HTERT RPE-1 (cell line): ENCODE results near the gene PCDHGA8.
"Not testable (repeated sequence)": the region's sequence is repeated elsewhere in the genome, so short reads cannot be mapped to it uniquely, and the experiment has no call there.

ENCODE experiments used
- in situ Hi-C: fragments of 300-500 bp; cut with MboI; formaldehyde crosslinking; loops from 4 replicates; pipeline ENCODE4 v1.14.3; 2020; ENCODE audit warnings: low sequenced_read_pairs

The PCDHGA8 gene

DNA sequence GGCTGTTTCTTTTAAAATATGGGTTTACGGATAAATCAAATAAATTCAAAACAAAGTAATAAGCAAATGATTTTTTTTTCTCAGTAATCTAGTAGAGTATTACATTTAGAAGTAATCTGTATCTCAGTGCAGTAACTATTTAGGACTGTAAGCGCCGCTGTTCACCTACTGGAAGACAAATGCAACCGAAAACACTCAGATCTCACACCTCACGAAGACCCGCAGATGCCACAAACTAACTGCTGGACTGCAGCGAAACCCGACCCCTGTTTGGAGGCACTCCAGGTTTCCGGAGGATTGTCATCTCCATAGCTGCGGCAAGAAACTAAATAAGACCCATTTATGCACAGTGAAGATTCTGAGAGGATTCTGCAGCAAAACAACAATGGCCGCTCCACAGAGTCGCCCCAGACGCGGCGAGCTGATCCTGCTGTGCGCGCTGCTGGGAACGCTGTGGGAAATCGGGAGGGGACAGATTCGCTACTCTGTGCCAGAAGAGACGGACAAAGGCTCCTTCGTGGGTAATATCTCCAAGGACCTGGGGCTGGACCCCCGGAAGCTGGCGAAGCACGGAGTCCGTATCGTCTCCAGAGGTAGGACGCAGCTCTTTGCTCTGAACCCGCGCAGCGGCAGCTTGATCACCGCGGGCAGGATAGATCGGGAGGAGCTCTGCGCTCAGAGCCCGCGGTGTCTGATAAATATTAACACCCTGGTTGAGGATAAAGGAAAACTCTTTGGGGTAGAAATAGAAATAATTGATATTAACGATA, at the start of gene PCDHGA8:
TSS of gene PCDHGA8 (plus strand) at position 205 of the 770 bp plus-strand sequence. CDS start at position 386, 181 bp downstream.
- in situ Hi-C loops: no loop called here

DNA sequence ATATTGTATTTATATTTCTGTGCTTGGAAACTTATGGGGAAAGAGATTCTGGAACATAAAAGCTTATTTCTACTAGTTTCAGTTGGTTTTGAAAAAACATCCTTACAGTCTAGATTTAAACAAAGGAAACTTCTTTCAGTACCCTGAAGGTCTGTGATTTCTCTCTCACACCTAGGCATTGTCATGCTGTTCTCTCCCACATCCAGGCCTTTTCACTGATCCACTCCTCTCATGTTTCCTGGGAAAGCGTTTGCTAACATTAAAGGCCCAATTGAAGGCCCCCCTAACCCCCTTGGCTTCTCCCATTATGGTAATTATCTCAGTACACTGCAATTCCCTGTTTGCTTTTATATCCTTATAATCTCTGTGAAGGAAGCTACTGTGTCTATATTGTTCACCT, 49.7 kb upstream of the PCDHGA8 start:
- in situ Hi-C loops: no loop called here

DNA sequence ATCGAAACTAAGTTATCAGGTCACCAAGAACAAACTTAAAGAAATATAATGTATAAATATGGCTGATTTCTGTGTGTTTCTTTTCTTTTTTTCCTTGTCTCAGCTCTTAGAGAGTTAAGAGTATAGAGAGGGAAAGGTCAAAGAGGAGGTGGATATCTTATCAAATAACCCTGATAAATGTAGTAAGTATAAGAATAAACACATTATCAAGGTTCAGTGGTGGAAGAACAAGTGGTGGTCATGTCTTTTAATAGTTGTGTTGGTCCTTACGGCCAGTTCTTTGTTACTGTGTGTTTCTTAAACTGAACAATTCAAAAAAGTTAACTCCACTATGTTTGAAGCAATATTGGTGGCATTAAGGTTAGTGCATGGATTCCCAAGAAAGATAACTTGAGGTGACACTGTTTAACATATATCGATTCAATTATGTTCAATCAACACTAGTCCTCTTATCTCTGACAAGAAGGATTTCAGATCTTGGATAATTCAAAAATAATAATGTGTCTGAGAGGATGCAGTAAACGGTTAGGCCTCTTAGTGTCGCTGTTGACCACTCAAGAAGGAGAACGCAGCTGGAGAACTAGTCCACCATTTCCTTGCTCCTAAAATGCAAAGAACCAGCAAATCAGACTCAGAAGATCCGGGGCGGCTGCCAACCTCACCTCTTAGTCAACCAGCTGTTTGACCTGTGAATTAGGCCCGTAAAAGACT, 49.0 kb upstream of the PCDHGA8 start, which contains the start of gene PCDHGA3:
TSS of gene PCDHGA3 (plus strand) at position 588 of the 711 bp plus-strand sequence. CDS start 205 bp downstream, outside the sequence.
- in situ Hi-C loops: no loop called here

DNA sequence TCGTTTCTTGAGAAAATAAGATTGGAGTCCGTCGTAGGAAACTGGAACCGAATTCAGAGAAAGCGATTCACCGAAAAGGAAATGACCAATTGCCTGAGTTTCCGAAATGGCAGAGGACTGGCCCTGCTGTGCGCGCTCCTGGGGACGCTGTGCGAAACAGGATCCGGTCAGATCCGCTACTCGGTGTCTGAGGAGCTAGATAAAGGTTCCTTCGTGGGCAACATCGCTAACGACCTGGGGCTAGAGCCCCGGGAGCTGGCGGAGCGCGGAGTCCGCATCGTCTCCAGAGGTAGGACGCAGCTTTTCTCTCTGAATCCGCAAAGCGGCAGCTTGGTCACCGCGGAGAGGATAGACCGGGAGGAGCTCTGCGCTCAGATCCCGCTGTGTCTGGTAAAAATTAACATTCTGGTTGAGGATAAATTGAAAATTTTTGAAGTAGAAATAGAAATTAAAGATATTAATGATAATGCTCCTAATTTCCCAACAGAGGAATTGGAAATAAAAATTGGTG, 48.4 kb upstream of the PCDHGA8 start:
- in situ Hi-C loops: no loop called here

DNA sequence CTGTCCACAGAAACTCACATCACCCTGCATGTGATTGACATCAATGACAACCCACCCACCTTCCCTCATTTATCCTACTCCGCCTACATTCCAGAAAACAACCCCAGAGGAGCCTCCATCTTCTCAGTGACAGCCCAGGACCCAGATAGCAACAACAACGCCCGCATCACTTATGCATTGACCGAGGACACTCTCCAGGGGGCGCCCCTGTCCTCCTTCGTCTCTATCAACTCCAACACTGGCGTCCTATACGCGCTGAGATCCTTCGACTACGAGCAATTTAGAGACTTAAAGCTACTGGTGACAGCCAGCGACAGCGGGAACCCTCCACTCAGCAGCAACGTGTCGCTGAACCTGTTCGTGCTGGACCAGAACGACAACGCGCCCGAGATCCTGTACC, 47.1 kb upstream of the PCDHGA8 start:
- in situ Hi-C loops: no loop called here

DNA sequence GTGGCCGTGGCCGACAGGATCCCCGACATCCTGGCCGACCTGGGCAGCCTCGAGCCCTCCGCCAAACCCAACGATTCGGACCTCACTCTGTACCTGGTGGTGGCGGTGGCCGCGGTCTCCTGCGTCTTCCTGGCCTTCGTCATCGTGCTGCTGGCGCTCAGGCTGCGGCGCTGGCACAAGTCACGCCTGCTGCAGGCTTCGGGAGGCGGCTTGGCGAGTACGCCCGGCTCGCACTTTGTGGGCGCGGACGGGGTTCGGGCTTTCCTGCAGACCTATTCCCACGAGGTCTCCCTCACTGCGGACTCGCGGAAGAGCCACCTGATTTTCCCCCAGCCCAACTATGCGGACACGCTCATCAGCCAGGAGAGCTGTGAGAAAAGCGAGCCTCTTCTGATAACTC, 46.4 kb upstream of the PCDHGA8 start:
- in situ Hi-C loops: not testable (repeated sequence)

DNA sequence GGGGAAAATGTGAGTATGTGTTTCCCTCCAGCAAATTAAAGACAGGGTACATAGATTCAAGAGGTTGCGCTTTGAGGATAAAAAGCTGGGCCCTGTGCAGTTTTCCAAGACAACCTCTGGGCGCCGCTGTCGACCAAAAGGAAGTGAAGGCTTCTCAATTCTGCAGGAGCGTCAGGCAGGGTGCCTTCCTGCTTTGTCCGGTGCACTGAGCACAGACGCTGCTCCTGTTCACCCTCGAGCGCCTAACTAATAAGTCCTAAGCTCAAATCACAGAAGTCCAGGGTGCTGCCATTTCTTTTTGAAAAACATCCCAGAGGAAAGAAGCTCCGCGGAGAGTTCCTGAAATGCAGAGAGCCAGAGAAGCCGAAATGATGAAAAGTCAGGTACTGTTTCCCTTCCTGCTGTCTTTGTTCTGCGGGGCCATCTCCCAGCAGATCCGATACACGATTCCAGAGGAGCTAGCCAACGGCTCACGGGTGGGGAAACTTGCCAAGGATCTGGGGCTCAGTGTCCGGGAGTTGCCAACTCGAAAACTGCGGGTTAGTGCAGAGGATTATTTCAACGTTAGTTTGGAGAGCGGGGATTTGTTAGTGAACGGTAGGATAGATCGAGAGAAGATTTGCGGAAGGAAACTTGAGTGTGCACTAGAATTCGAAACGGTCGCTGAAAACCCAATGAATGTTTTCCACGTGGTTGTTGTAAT, 42.4 kb upstream of the PCDHGA8 start, which contains the start of gene PCDHGB1:
TSS of gene PCDHGB1 (plus strand) at position 183 of the 703 bp plus-strand sequence. CDS start at position 345, 162 bp downstream.
- in situ Hi-C loops: no loop called here

DNA sequence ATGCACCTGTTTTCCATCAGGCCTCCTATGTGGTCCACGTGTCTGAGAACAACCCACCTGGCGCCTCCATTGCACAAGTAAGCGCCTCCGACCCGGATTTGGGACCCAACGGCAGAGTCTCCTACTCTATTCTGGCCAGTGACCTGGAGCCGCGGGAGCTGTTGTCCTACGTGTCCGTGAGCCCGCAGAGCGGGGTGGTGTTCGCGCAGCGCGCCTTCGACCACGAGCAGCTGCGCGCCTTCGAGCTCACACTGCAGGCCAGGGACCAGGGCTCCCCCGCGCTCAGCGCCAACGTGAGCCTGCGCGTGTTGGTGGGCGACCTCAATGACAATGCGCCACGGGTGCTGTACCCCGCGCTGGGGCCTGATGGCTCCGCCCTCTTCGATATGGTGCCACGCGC, 40.8 kb upstream of the PCDHGA8 start:
- in situ Hi-C loops: no loop called here

DNA sequence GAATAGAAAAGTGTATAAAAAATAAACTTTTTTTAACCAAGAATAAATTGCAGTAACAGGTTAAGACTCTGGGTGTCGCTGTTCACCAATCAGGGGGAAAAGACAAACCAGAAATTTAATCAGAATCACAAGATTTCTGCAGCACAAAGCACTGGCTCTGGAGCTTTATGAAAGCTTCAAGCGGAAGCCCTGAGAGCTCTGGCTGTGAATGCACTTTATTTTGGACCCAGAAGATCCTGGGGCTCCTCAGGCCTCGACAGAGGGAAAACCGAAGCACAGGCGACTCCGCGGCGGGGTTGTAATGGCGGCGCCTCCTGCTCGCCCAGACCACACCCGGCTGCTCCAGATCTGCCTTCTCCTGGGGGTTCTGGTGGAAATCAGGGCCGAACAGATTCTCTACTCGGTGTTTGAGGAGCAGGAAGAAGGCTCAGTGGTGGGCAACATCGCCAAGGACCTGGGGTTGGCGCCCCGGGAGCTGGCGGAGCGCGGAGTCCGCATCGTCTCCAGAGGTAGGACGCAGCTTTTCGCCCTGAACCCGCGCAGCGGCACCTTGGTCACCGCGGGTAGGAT, 37.4 kb upstream of the PCDHGA8 start, which contains the start of gene PCDHGA4:
TSS of gene PCDHGA4 (plus strand) at position 122 of the 570 bp plus-strand sequence. CDS start at position 209, 87 bp downstream.
- in situ Hi-C loops: no loop called here

DNA sequence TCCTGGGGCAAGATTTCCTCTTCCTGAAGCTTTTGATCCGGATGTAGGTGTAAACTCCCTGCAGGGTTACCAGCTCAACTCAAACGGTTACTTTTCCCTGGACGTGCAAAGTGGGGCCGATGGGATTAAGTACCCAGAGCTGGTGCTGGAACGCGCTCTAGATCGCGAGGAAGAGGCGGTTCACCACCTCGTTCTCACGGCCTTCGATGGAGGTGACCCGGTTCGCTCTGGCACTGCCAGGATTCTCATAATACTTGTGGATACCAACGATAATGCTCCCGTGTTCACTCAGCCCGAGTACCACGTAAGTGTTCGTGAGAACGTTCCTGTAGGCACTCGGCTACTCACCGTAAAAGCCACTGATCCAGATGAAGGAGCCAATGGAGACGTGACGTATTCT, 36.8 kb upstream of the PCDHGA8 start:
- in situ Hi-C loops: no loop called here

DNA sequence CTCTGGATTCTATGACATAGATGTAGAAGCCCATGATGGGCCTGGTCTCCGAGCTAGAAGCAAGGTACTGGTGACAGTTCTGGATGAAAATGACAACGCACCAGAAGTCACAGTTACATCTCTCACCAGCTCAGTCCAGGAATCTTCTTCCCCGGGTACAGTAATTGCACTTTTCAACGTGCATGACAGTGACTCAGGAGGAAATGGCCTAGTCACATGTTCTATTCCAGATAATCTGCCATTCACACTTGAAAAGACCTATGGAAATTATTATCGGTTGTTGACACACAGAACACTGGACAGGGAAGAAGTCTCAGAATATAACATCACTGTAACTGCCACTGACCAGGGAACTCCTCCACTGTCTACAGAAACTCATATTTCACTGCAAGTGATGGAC, 36.3 kb upstream of the PCDHGA8 start:
- in situ Hi-C loops: no loop called here

DNA sequence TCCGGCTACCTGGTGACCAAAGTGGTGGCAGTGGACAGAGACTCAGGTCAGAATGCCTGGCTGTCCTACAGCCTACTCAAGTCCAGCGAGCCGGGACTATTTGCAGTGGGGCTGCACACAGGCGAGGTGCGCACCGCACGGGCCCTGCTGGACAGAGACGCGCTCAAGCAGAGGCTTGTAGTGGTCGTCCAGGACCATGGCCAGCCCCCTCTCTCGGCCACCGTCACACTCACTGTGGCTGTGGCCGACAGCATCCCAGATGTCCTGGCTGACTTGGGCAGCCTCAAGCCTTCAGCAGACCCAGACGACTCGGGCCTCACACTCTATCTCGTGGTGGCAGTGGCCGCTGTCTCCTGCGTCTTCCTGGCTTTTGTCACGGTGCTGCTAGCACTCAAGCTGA, 35.5 kb upstream of the PCDHGA8 start:
- in situ Hi-C loops: no loop called here

DNA sequence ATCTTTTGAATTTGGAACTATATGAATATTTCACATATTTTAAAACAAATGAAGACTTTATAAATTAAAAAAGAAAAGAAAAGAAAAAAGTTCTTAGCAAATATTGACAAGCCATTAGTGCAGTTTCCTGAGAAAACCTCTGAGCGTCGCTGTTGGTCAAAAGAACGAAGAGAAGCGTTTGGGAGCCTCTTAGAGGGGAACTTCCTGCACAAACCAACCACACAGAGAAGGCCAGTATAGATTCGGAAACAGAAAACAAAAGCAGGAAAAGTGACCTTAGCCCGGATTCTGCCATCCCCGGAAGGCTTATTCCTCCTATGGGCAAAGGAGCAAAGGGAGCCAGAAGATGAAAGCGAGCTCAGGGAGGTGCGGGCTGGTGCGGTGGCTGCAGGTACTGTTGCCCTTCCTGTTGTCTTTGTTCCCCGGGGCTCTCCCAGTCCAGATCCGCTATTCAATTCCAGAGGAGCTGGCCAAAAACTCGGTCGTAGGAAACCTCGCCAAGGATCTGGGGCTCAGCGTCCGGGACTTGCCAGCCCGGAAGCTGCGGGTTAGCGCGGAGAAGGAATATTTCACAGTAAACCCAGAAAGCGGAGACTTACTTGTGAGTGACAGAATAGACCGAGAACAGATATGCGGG, 32.5 kb upstream of the PCDHGA8 start, which contains the start of gene PCDHGB2:
TSS of gene PCDHGB2 (plus strand) at position 205 of the 637 bp plus-strand sequence. CDS start at position 347, 142 bp downstream.
- in situ Hi-C loops: no loop called here

DNA sequence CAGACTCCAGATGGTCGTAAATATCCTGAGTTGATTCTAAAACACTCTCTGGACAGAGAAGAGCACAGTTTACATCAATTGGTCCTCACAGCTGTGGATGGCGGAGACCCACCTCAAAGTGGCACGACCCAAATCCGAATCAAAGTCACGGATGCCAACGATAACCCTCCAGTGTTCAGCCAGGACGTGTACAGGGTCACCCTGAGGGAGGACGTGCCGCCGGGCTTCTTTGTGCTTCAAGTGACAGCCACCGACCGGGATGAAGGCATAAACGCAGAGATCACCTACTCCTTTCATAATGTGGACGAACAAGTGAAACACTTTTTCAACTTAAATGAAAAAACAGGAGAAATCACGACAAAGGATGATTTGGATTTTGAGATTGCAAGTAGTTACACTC, 31.7 kb upstream of the PCDHGA8 start:
- in situ Hi-C loops: no loop called here

DNA sequence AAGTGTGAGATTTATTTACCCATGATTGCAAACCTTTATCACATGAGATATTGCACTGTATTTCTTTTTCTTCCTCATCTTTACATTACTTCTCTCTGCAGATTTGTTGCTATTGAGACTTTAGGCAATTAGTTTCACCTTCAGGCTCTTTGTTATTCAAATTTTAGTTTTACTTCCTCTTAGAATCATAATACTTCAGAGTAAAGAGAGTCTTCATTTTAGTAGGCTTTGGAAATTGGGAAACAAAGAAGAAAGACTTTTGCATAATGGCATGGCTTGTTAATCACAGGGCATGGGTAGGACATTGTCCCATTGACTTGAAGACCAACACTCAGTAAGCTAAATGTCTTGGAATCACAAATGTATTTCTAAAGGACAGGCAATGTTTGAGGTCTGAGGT, 29.7 kb upstream of the PCDHGA8 start:
- in situ Hi-C loops: no loop called here

DNA sequence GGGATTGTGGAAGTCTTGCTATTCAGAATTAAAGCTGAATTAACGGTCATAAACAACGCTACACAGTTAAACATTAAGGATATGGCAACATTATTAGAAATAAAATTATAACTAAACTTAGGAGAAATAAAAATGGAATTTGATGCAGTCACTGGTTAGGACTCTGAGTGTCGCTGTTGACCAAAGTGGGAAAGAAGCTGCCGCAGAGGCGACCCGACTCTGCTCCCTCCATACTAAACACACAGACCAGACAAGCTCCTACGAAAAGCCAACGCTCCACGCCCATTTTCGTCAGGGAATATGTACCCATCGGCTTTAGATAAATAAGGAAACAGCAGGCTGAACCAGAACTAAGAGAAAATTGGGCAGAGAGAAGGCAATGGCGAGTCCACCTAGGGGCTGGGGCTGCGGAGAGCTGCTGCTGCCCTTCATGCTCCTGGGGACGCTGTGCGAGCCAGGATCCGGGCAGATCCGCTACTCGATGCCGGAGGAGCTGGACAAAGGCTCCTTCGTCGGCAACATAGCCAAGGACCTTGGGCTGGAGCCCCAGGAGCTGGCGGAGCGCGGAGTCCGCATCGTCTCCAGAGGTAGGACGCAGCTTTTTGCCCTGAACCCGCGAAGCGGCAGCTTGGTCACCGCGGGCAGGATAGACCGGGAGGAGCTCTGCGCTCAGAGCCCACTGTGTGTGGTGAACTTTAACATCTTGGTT, 28.3 kb upstream of the PCDHGA8 start, which contains the start of gene PCDHGA5:
TSS of gene PCDHGA5 (plus strand) at position 211 of the 709 bp plus-strand sequence. CDS start at position 380, 169 bp downstream.
- in situ Hi-C loops: no loop called here

DNA sequence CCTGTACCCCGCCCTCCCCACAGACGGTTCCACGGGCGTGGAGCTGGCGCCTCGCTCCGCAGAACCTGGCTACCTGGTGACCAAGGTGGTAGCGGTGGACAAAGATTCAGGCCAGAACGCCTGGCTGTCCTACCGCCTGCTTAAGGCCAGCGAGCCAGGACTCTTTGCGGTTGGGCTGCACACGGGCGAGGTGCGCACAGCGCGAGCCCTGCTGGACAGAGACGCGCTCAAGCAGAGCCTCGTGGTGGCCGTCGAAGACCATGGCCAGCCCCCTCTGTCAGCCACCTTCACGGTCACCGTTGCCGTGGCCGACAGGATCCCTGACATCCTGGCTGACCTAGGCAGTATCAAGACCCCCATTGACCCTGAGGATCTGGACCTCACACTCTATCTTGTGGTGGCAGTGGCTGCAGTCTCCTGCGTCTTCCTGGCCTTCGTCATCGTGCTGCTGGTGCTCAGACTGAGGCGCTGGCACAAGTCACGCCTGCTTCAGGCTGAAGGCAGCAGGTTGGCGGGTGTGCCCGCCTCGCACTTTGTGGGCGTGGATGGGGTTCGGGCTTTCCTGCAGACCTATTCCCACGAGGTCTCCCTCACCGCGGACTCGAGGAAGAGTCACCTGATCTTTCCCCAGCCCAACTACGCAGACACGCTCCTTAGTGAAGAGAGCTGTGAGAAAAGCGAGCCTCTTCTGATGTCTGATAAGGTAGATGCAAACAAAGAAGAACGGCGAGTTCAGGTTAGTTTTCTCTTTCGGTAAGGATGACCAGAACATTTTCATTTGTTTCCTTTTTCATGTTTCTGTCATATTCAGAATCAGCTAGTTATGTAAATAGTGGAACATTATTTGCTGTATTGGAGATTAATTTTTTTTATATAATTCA, 26.2 kb upstream of the PCDHGA8 start:
- in situ Hi-C loops: no loop called here
